ENCODE measurements around the gene DCC. TPM values are rescaled to one million over a fixed set of nuclear protein-coding genes. Genes with fewer than 3 reads are reported as not detected.

The DCC gene
- total and polyA plus RNA-seq, 9 of the 15 experiments (the other 6 are each of a cell fraction or from before 2014, with no cell fraction given), result not detected

GRCh38 chr18:53234610-53235009 is 894.6 kb downstream of the DCC start:
- Histone ChIP-seq H3K9me1 (ENCODE audit: control insufficient read depth, insufficient read depth, low read length) (no peaks in the 10 kb centered on the region), H3K36me3 (ENCODE audit: control insufficient read depth, insufficient read depth, low read length) (no peaks in the 10 kb centered on the region), H3K4me1 (replicated peaks in 1 of 2; ENCODE audit: control insufficient read depth in 2 of 2, insufficient read depth in 2 of 2, low read length in 2 of 2) (no peaks in the 10 kb centered on the region), H3K27me3 (ENCODE audit: control insufficient read depth in 2 of 2, insufficient read depth in 2 of 2, low read length in 2 of 2) (no peaks in the 10 kb centered on the region), H4K20me1 (replicated peaks; ENCODE audit: control insufficient read depth, insufficient read depth, low read length) (no peaks in the 10 kb centered on the region), H3K9ac (ENCODE audit: insufficient read depth in 1 of 2, low read depth in 2 of 2, low read length in 2 of 2) (no peak overlapping the region), H2AFZ (ENCODE audit: low read depth, low read length) (no peak overlapping the region), H3K4me2 (ENCODE audit: insufficient read depth, low read length) (no peak overlapping the region), H3K9me3 (replicated peaks; ENCODE audit: control insufficient read depth, insufficient read depth, low read depth, low read length) (no peaks in the 10 kb centered on the region), H3K79me2 (ENCODE audit: control insufficient read depth, insufficient read depth, low read length) (no peaks in the 10 kb centered on the region), H3K27ac (ENCODE audit: extremely low read depth, low read depth, low read length) (no peak overlapping the region), H3K4me3 (no peak overlapping the region)
- ChIA-PET CTCF (ENCODE audit: low intra/inter-chr PET ratio) (no interaction called here), POLR2A (no interaction called here)
- FAIRE-seq (no peak), ATAC-seq (no peak), DNase-seq (ENCODE audit: extremely low read depth in 1 of 4, low spot score in 3 of 4) (no peak)
- TF ChIP-seq NFIC (IDR thresholded peaks at IDR 0.05), result no peak
- TF ChIP-seq E2F6 (IDR thresholded peaks at IDR 0.05; ENCODE audit: borderline replicate concordance in 1 of 2, extremely low read depth in 1 of 2, insufficient read depth in 1 of 2, insufficient read length in 1 of 2, low read depth in 1 of 2, low read length in 1 of 2, poor library complexity in 1 of 2, severe bottlenecking in 1 of 2), result no peak
- no peak for TF ChIP-seq ZNF41 (CRISPR knock-in tag; conservative IDR thresholded peaks at IDR 0.05)
- TF ChIP-seq CLOCK (CRISPR knock-in tag; IDR thresholded peaks at IDR 0.05; ENCODE audit: borderline replicate concordance), result no peak
- TF ChIP-seq JUN (IDR thresholded peaks at IDR 0.05; ENCODE audit: borderline replicate concordance, low read depth, low read length), result no peak
- TF ChIP-seq JUN (CRISPR knock-in tag; IDR thresholded peaks at IDR 0.05; ENCODE audit: borderline replicate concordance), result no peak
- no TSS peak for BruUV-seq (replicated peaks)
- 0% methylated on average over 1 of the region's 1 CpG for WGBS (ENCODE audit: insufficient coverage, low coverage, missing lambda C conversion rate)
- in situ Hi-C loops (cut with MboI), result no loop called here
- intact Hi-C loops (cut with micrococcal nuclease), result no loop called here

Data from K562 (cell line).